Fibroblast of mammary gland (primary cell): Measurements from ENCODE around the gene GARIN5B.

Experiments
- DNase-seq: peaks from one replicate; pipeline ENCODE4 v3.0.0-alpha.2; 2010; ENCODE audit warnings: low read depth
- H3K4me3 ChIP-seq: 2 replicates; pipeline ENCODE4 v1.5.1; 2011; ENCODE audit warnings: low read depth, mild to moderate bottlenecking, low read length, moderate library complexity; ENCODE audit not compliant: control insufficient read depth
- TF ChIP-seq, protein P1 (sequence below): conservative IDR thresholded peaks from 2 replicates; pipeline ENCODE4 v1.5.1; 2011; ENCODE audit warnings: low read depth, low read length, inconsistent platforms; ENCODE audit not compliant: control insufficient read depth, insufficient read depth

Gene GARIN5B

DNA sequence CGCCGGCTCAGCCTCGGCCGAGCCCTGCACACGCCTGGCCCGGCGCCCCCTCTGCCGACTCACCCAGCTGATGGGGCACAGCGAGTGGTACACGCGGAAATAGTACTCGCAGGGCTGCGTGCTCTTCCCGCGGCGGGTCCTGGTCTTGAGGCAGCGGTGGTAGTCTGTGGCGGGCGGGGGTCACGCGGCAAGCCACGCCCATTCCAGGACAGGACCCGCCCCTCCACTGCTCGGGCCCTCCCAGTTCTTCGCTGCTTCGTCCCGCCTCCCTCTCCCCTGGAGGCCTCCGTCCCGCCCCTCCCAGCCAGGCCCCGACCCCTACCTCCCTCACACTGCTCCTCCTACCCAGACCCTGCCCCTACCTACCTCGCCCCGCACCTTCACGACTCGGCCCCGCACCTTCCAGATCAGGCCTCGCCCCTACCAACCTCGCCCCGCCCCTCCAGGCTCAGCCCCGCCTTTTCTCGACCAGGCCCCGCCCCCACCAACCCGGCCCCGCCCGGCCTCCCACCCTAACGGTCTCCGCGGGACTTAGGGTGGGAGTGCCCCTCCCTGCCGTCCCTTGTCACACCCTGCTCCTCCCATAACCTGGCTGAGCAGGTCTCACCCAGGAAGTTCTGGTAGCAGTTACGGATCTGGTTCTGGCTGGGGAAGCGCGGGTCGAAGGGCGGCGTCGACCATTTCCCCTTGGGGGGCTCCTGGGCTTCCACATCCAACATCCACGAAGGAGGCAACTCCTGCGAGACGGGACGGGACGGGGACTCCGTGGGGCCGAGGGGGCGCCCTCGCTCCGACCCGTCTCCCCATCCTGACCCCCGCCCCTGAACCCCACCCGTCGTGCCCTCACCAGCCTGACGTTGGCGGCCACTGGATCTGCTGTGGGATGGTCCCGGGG is 9.0 kb downstream of the GARIN5B start:
- DNase-seq = peak; percentile 21
- TF ChIP-seq, protein P1, sequence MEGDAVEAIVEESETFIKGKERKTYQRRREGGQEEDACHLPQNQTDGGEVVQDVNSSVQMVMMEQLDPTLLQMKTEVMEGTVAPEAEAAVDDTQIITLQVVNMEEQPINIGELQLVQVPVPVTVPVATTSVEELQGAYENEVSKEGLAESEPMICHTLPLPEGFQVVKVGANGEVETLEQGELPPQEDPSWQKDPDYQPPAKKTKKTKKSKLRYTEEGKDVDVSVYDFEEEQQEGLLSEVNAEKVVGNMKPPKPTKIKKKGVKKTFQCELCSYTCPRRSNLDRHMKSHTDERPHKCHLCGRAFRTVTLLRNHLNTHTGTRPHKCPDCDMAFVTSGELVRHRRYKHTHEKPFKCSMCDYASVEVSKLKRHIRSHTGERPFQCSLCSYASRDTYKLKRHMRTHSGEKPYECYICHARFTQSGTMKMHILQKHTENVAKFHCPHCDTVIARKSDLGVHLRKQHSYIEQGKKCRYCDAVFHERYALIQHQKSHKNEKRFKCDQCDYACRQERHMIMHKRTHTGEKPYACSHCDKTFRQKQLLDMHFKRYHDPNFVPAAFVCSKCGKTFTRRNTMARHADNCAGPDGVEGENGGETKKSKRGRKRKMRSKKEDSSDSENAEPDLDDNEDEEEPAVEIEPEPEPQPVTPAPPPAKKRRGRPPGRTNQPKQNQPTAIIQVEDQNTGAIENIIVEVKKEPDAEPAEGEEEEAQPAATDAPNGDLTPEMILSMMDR = no peak
- peak overlapping the region; percentile 31 for H3K4me3 ChIP-seq

GRCh38 chr19:55353356-55353802 is 9.7 kb downstream of the GARIN5B start:
- TF ChIP-seq, protein P1 = no peak
- DNase-seq = no peak
- H3K4me3 ChIP-seq = peak overlapping the region; percentile 31

DNA sequence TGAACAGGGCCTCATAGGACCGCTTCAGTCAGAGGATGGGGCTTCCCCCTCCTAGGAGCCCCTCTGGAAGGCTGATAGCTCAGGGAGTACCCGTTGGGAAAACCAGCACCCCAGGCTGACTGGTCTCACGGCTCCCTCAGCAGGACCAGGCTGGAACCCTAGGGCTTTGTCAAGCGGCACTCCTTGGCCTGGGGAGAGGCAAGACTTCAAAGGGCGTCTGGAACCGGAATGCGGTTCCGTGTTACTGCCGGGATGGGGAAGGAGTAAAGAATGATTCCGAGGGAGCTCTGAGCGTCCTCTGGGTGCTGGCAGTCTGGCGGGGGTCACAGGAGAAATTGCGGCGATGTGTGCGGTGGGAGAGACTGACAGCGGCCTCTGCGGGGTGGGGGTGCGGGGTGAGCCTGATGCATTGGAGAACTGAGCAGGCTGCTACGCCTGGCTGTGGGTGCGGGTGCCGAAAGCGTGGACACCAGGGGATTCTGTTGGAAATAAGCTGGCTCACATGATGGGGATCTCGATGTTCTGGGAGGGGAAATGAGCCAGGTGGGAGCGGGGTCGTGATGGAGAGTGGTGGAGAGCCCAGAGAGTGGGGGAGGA is 10.4 kb downstream of the GARIN5B start:
- TF ChIP-seq, protein P1 = no peak
- no peak for DNase-seq
- no peak overlapping the region for H3K4me3 ChIP-seq

- TF ChIP-seq, protein P1 = no peak
- no peak for DNase-seq
These were observed 11.0 kb downstream of the GARIN5B start for GRCh38 chr19:55352040-55352439.

DNA sequence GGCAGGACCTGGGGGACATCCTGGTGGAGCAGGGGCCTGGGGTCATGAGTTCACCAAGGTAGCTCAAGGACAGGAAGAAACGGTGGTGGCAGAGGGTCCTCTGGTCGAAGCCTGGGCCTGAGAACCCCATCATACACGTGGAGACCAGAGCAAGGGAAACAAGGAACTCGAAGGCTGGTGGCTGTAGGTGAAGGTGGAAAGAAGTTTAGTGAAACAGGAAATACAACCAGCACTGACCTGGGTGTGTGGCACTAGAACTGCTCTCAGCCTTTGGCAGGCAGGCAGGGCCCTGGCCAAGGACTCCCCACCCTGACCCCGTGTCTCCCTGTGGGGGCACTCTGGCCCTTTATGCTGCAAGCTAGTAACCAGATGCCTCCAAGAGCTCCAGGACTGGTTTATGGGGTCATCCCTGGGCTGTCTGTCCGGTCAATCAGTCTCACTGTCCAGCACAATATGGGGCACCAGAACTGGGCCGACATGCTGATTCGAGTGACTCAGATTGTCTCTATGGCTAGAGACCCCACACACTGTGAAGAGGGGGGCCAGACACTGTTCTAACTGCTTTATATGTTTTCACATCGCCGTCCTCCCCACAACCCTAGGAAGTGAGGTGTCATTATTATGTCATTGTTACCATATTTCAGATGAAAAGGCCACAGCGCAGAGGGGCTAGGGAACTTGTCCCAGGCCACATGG is 12.3 kb downstream of the GARIN5B start:
- TF ChIP-seq, protein P1 = no peak
- DNase-seq = no peak

More at GRCh38 chr19:55352040-55352439, 11.0 kb downstream of the GARIN5B start:
- no peak overlapping the region for H3K4me3 ChIP-seq

GRCh38 chr19:55348317-55349034 is 14.6 kb downstream of the GARIN5B start:
- no peak for DNase-seq
- TF ChIP-seq, protein P1 = no peak
- no peak overlapping the region for H3K4me3 ChIP-seq

More for the DNA sequence above, 12.3 kb downstream of the GARIN5B start:
- no peak overlapping the region for H3K4me3 ChIP-seq
